Stimulated activated naive CD8-positive, alpha-beta T cell treated with anti-CD3 and anti-CD28 coated beads, Interleukin-15, Interleukin-2, amounts not matched to agents 100 U/mL and 50 U/mL, for 24 hours (primary cell): ENCODE data around the gene HNF1B.
A peak's percentile ranks its signal among the peaks of the same experiment; 100 is the strongest.

Experiments used
- ATAC-seq: fragments of 150-1000 bp; cut with Tn5 transposase; one replicate; pipeline ENCODE4 v1.10.0; 2021
- DNase-seq: peaks from one replicate; pipeline ENCODE4 v3.0.0; 2021

HNF1B gene

DNA sequence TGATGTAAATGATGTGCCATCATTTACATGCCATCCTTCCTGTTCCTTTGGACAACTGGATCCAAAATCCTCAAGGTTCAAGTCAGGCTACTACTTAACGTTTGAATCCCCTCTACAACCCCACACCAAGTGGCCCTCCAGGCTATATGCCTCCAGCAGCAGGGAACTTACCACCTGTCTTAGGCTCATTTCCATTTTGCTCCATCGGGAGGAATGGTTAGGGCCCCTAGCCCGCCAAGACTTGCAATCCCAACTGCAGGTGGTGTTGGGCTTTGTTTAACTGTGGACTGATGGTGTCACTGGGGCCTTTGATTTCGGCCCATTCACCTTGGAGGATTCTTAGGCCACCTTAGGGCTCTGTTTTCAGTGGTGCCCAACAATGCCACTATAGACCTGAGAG lies 9.7 kb downstream of the HNF1B start:
- ATAC-seq (no peak), DNase-seq (no peak)

- no peak for ATAC-seq
- no peak for DNase-seq
These were observed 12.5 kb downstream of the HNF1B start for GRCh38 chr17:37732316-37732715.

DNA sequence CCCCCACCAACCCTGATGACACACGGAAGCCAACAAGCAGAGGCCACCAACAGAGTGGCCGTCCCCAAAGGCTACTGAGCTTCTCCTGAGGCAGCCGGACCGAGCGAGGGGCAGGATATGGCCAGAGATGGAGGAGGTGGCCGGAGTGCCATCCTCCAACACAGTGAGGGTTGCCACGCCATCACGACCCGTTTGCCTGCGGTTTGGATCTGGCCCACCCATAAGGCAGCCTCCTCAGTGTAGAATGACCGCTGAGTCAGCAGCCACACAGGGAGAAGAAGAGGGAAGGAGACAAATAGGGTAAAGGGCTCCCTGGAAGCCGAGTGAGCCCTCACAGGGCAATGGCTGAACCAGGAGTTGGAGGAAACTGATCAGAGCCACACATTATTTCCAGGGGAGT lies 13.8 kb downstream of the HNF1B start:
- no peak for ATAC-seq

GRCh38 chr17:37729905-37730304 lies 15.0 kb downstream of the HNF1B start:
- no peak for DNase-seq
- ATAC-seq: no peak

More for the DNA sequence above, 13.8 kb downstream of the HNF1B start:
- DNase-seq: no peak

DNA sequence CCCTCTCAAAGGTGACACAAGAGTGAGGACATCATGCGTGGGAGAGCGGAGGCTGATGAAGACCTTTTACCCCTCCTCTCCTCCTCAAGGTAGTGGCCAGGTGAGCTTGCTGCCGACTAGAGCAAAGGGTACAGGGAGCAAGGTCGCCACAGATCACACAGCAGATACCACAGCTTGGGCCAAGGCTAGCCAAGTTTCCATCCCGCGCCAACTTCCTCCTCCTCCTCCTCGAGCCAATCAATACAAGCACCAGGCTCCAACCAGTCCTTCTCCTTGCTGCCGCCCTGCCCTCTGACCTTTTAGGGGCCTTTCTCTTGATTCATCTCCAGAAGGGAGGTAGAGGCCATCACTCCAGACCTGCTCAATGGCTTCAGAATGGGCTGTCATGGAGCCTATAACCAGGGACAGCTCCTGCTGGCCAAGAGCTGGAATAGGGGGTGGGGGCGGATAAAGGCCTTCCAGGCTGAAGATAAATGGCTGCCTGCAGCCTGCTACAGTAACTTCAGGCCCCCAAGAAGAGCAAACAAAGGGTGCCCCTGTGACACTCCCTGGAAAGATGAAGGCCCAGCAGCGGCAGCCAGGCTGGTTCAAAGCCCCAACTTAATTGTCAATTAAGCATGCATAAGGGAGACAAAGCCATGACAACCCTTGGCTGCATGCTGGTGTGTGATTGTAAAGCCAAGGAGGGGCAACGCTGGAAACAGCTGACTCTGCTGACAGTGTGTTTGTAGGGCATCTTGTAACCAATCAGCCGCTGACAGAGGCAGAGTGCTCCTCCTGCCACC lies 17.8 kb downstream of the HNF1B start:
- ATAC-seq (no peak), DNase-seq (no peak)

GRCh38 chr17:37726248-37726647 lies 18.6 kb downstream of the HNF1B start:
- ATAC-seq (no peak), DNase-seq (no peak)

- DNase-seq: no peak
- ATAC-seq: peak; percentile 32
These were observed 19.2 kb downstream of the HNF1B start for GRCh38 chr17:37725601-37726146.

- ATAC-seq (no peak), DNase-seq (no peak)
These were observed 19.8 kb downstream of the HNF1B start for GRCh38 chr17:37725021-37725595.

DNA sequence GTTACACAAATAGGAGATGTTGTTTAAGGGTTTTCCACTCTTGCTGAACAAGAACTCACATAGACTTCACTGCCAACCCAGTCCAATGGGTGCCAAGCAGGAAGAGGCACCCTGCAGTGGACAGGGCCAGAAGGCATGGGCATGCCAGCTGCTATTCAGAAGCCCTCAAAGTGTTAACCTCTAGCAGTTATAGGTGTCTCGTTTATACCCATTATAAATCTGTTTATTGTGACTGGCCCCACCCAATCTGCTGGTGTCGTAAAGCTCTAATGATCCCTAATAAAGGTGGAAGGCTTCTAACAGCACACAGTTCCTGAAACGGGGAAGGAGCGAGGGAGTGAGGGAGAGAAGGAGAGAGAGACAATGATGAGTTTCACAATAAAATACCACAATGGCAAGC lies 23.9 kb downstream of the HNF1B start:
- ATAC-seq (no peak), DNase-seq (no peak)

DNA sequence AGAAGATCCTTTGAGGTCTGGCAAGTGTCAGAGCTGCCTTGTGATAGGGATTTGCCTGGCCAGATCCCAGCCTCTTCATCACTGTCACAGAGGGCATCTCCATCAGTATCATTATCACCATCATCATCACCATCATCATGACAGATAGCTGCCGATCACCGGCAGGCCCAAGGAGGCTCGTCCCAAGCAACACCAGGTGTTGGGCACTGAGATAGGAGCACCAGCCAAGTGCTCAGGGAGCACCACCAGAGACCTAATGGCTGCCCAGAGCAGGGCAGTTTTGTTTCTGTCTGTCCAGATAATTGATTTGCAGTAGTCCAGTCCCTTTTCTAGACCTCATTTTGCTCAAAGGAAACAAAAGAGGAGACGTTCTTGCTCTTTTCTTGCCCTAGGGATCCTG lies 25.0 kb downstream of the HNF1B start:
- no peak for DNase-seq
- no peak for ATAC-seq

GRCh38 chr17:37718324-37719048 lies 26.4 kb downstream of the HNF1B start:
- DNase-seq (no peak), ATAC-seq (no peak)

GRCh38 chr17:37717627-37718323 lies 27.1 kb downstream of the HNF1B start:
- no peak for DNase-seq
- no peak for ATAC-seq

GRCh38 chr17:37714897-37715296 lies 30.0 kb downstream of the HNF1B start:
- no peak for DNase-seq
- no peak for ATAC-seq

GRCh38 chr17:37713624-37714023 lies 31.2 kb downstream of the HNF1B start:
- ATAC-seq (no peak), DNase-seq (no peak)

DNA sequence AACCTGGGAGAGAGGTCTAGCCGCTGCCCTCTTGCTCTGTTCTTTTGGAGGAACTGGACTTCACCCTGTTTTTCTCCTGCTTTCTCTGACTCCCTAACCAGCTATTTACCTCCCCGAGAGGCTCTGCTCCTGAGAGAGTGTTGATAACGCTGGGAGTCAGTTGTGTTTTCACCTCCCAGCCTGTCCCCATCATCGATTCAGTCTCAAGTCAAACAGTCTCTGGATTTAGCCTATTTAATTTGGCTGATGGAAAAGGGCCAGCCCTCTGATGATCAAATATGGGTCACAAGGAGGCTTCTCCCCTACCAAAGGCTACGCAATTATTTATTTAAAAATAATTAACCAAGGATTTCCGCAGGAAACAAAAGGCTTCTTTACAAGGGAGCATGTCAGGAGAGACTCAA lies 31.8 kb downstream of the HNF1B start:
- DNase-seq (no peak), ATAC-seq (no peak)

DNA sequence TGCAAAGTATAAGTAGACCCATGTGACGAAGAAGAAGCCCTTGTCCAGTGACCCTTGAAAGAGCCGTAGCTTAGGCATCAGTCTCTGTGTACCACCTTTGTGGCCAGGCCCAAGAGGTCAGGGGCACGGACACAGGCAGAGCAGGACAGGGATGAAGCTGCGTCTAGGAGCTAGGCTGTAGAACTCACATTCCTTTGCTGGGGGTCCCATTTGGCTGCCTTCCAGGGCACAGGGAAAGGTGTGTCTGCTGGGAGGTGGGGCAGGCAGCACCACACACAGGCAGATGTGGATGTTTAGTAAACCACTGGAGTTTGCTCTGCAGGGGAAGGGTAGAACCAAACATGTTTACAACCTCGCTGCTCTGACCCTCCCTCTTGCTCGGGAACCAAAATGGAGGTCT lies 33.7 kb downstream of the HNF1B start:
- ATAC-seq (no peak), DNase-seq (no peak)

GRCh38 chr17:37710344-37710886 lies 34.4 kb downstream of the HNF1B start:
- DNase-seq (no peak), ATAC-seq (no peak)

DNA sequence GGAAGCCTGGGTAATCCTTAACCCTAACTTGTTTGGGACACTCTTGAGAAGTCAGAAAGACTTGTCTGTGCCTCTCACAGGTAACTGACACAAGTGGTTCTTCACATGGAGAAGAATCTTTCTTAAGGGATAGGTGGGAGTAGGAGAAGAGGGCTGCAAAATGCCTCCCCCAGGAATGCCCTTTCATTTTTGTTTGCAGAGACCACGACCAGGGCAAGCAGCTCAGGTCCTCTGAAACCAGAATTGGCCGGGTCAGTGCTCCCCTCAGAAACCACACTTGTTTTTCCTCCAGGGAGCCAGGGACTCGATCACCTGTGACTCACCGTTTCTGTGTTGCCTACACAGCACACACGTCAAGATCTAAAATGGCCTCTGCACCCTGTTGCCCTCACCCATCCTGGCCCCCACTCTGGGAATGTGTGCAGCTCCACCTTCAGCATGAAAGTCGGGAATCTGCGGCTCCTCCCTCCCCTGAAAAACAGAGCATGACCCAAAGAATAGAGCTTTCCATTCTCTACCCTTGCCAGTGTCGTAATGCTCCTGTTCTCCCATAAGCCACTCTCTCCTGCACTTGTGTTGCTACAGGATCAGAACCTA lies 36.1 kb downstream of the HNF1B start:
- ATAC-seq: peak; percentile 19
- DNase-seq: peak; percentile 18

DNA sequence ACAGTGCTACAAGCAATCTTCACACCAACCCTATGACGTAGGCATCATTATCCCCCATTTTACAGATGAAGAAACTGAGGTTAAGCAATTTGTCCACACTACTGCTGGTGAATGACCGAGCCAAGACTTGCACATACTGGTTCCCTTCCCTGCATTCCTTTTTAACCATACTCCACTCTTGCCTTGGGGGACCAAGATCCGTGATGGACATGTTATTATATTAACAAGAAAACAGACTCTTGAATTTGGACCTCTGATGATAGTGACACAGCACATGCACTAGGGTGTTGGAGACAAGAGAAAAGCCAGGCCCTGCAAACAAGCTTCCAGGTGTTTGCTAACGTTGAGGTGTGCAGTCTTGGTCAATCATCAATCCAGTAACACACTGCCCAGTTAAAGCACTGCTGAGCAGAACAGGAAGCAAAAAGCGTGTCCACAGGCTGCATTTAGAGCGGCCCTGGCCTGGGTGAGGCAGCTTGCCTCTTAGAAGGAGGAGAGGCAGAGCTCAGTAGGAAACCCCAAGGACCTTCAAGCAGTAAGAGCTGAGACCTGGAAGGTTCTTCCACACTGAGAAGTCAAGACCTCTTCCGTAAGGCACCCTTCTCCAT lies 36.7 kb downstream of the HNF1B start:
- ATAC-seq (peak; percentile 14), DNase-seq (no peak)

DNA sequence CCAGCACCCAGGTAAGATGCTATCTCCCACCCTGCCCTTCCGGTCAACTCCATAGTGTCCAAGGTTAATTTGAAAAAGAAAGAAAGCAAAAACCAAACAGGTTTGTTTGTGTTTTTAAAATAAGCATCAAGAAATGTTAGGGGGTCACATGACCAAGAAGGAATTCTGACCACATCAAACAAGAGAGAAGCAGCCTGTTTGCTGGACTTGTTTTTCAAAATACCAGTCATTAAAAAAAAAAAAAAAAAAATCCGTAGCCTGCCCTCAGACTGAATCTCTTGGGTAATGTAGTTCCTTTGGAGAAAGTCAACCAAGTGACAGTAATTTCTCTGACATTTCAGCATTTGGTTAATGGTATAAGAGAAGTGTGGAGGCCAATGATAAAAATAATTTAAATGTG lies 38.4 kb downstream of the HNF1B start:
- DNase-seq (no peak), ATAC-seq (no peak)

DNA sequence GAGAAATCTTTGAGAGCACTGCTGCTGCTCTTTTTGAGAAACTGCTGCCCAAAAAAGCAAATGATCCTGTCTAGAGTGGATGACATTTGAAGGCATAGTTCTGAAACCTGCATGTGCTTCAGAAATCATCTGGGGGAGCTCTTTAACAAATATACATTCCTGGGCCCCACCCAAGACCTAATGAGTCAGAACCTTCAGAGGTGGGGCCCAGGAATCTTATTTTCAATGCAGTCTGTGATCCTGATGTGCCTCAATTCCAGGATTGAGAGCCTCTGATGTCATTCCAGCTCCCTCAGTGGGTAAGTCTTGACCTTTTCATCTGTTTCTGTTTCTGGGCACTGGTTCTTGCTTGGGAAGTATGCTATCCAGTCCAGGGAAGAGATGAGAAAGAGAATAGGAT lies 42.3 kb downstream of the HNF1B start:
- ATAC-seq: no peak
- no peak for DNase-seq
